Activated B cell treated with CpG ODN at 0.5 μM for 24 hours (primary cell): Measurements from ENCODE around the gene CHD2. TPM values are rescaled to one million over a fixed set of nuclear protein-coding genes. Genes with fewer than 3 reads are reported as not detected.

Experiments used
- ATAC-seq: fragments of 200-7000 bp; cut with Tn5 transposase; one replicate; pipeline ENCODE4 v1.10.0; 2021; ENCODE audit warnings: low read depth, mild to moderate bottlenecking, moderate library complexity
- CTCF ChIA-PET: fragments of 350-600 bp; sonication (Branson Sonifier 250); formaldehyde crosslinking; loops from one replicate; lab custom pipeline; 2021; ENCODE audit warnings: antibody characterized with exemption; lab: Charles Lee
- POLR2A ChIA-PET: fragments of 350-600 bp; sonication (Branson Sonifier 250); formaldehyde crosslinking; loops from one replicate; lab custom pipeline; 2021; ENCODE audit warnings: antibody characterized with exemption; lab: Charles Lee
- DNase-seq: peaks from one replicate; pipeline ENCODE4 v3.0.0; 2022
- H3K27ac Mint-ChIP-seq: one replicate; pipeline ENCODE4 v1.8.0; 2020; ENCODE audit warnings: mixed read lengths
- H3K27me3 Mint-ChIP-seq: one replicate; pipeline ENCODE4 v1.8.0; 2021; ENCODE audit warnings: mixed read lengths
- H3K36me3 Mint-ChIP-seq: one replicate; pipeline ENCODE4 v1.8.0; 2021; ENCODE audit warnings: low read depth, mixed read lengths
- H3K4me1 Mint-ChIP-seq: one replicate; pipeline ENCODE4 v1.8.0; 2021; ENCODE audit warnings: mixed read lengths
- H3K4me3 Mint-ChIP-seq: one replicate; pipeline ENCODE4 v1.8.0; 2020; ENCODE audit warnings: mild to moderate bottlenecking, mixed read lengths
- H3K9me3 Mint-ChIP-seq: one replicate; pipeline ENCODE4 v1.8.0; 2020; ENCODE audit warnings: mixed read lengths
- intact Hi-C: fragments of 100-400 bp; cut with micrococcal nuclease; formaldehyde crosslinking; loops from one replicate; pipeline ENCODE4 v1.15.1; 2024
- total RNA-seq: library from RNA; stranded (reverse); gene quantifications from 2 replicates; pipeline ENCODE4 v1.2.3, GENCODE V29; 2022
- TF ChIP-seq, protein P1 (sequence below): fragments of 200-600 bp; IDR thresholded peaks from one replicate; pipeline ENCODE4 v1.8.0; 2022; ENCODE audit warnings: antibody characterized with exemption, mild to moderate bottlenecking

The CHD2 gene
- total RNA-seq, 1 donor from 2014 or later = 298 TPM

DNA sequence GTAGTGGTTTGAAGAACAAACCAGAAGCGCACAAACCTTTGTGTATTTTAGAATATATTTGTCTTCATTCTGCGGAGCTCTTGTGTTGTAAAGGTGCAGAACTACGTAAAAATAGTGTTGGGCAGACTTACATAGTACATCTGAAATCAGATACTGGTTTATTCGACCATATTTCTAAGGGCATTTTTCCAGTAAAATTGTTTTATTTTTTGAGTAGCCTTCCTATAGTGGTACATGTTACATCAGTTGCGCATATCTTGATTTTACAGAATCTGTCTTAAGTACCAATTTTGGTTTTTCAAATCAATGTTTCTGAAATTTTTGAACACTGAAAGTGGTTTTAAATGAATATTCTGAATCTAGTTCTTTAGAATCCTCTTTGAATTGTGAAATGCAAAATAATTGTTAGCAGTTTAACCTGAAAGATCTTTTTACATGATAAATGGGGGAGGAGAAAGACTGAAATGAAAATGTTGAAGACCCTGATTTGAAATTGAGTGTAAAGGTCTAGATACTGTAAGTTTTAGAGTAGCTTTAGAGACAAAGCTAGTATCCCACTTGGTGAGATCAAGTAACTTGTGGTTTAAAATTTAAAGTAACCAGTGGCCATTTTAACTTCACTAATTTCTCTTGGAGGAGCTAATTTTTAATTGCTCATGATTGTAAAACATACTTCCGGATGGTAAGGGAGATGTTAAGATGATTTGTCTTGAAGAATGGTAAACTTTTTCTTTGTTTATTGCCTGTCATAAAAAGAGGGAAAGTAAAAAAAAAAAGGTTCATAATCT lies 15.5 kb upstream of the CHD2 start:
- Mint-ChIP-seq H3K27ac (peak overlapping the region; percentile 91), H3K36me3 (peaks cover 58% of the 10 kb centered on the region), H3K27me3 (no peaks in the 10 kb centered on the region), H3K9me3 (no peaks in the 10 kb centered on the region), H3K4me3 (peak overlapping the region; percentile 94), H3K4me1 (peaks cover 61% of the 10 kb centered on the region)
- TF ChIP-seq, protein P1, sequence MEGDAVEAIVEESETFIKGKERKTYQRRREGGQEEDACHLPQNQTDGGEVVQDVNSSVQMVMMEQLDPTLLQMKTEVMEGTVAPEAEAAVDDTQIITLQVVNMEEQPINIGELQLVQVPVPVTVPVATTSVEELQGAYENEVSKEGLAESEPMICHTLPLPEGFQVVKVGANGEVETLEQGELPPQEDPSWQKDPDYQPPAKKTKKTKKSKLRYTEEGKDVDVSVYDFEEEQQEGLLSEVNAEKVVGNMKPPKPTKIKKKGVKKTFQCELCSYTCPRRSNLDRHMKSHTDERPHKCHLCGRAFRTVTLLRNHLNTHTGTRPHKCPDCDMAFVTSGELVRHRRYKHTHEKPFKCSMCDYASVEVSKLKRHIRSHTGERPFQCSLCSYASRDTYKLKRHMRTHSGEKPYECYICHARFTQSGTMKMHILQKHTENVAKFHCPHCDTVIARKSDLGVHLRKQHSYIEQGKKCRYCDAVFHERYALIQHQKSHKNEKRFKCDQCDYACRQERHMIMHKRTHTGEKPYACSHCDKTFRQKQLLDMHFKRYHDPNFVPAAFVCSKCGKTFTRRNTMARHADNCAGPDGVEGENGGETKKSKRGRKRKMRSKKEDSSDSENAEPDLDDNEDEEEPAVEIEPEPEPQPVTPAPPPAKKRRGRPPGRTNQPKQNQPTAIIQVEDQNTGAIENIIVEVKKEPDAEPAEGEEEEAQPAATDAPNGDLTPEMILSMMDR = no peak
- ChIA-PET CTCF (interaction anchor here (0.7 to 1.8 kb wide), 4 partner anchors 15 to 87 kb away, joined by 3 to 10 read pairs (median 4); partner anchors contain the start of gene CHD2), POLR2A (interaction anchor here (0.6 to 11.3 kb wide), 16 partner anchors 10 to 87 kb away, joined by 3 to 599 read pairs (median 11); partner anchors contain the start of gene CHD2)
- no peak for ATAC-seq
- DNase-seq = no peak
- intact Hi-C loops = no loop called here

DNA sequence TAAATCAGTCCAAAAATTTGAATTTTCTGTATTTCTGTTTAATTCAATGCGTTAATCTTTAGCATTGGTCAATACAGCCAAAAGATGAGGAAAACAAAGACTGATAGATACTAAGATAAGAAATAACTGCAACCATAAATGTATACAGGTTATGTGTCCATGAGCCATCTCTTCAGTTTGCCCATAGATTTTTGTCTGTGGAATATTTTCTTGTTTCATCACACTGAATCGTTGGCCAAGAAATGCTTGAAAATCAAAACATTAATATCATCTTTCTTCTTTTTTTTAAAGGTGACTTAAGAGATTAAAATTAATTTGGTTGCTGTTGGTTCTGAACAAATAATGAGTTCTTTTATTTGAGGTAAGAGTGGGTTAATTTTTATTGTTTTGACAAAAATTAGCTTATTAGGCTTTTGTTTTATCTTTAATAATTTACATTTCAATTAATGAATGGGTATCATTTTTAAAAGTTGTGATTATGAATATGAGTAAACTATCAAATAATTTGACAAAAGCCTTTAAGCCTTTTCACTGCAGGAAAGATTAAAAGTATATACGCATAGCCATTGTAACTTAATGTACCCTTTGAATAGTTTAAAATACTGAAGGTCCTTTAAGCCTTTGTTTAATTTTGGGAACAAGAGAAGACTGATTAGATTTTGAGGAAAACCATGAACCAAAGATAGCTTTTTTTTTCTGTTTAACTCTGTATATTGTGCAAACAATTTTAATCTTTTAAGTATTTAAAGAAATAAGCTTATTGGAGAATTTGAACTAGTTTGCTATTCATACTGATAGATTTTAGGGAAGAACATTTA lies 14.7 kb upstream of the CHD2 start:
- H3K4me1 Mint-ChIP-seq = peaks cover 63% of the 10 kb centered on the region
- ATAC-seq (no peak), DNase-seq (no peak)
- H3K9me3 Mint-ChIP-seq = no peaks in the 10 kb centered on the region
- intact Hi-C loops = no loop called here
- peak overlapping the region; percentile 94 for H3K4me3 Mint-ChIP-seq
- CTCF ChIA-PET = interaction anchor here (0.7 to 1.8 kb wide), 4 partner anchors 15 to 88 kb away, joined by 3 to 10 read pairs (median 4); partner anchors contain the start of gene CHD2
- TF ChIP-seq, protein P1 = no peak
- no peaks in the 10 kb centered on the region for H3K27me3 Mint-ChIP-seq
- POLR2A ChIA-PET = interaction anchor here (0.6 to 11.3 kb wide), 14 partner anchors 10 to 80 kb away, joined by 3 to 599 read pairs (median 11); partner anchors contain the start of gene CHD2
- peaks cover 64% of the 10 kb centered on the region for H3K36me3 Mint-ChIP-seq
- H3K27ac Mint-ChIP-seq = peak overlapping the region; percentile 91

DNA sequence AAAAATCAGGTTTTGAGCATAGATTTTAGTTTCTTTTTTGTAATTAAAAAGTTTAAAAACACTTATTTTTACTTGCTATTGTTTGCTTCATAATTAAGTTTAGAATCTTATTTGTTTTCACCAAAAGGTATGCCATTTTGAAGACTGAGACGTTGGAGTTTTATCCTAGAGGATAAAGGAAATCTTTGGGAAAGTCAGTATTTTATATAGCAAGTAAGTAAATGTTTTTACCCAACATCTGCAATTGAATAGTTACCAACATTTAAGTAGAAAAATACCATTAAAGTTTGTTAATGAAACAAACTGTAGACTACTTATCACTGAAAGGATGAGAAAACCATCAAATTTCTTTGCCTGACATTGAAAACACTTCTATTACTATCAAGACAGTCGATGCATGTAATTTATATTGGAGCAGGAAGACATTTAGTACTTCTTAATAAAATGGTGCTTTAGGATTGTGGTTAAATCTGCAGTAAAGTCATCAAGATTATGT lies 14.0 kb upstream of the CHD2 start:
- peaks cover 66% of the 10 kb centered on the region for H3K4me1 Mint-ChIP-seq
- no peak overlapping the region for H3K4me3 Mint-ChIP-seq
- H3K27me3 Mint-ChIP-seq = no peaks in the 10 kb centered on the region
- peak overlapping the region; percentile 47 for H3K27ac Mint-ChIP-seq
- intact Hi-C loops = no loop called here
- no peak for ATAC-seq
- POLR2A ChIA-PET = interaction anchor here (0.5 to 11.3 kb wide), 9 partner anchors 9 to 75 kb away, joined by 3 to 599 read pairs (median 75); partner anchors contain the start of gene CHD2
- peaks cover 71% of the 10 kb centered on the region for H3K36me3 Mint-ChIP-seq
- CTCF ChIA-PET = interaction anchor here (1.8 kb wide), 1 partner anchor 77 kb away, joined by 10 read pairs; no protein-coding TSS in a partner anchor
- TF ChIP-seq, protein P1 = no peak
- DNase-seq = no peak
- H3K9me3 Mint-ChIP-seq = no peaks in the 10 kb centered on the region

DNA sequence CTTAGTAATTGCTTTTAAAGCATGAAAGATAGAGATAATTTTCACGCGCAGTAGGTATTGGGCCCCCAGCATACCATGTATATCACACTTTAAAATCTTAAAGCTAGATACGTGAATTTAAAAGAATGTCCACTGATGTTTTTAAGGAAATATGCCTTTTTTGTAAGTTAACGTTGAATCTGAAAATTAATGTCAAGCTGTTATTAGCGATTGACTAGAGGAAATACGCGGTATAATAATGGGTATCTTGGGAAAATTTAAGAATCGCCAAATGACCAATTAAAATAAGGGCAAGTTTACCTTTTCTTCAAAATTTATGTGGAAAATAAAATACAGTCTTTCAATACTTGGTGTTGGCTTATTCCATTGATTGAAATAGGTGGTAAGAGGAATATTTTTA lies 13.3 kb upstream of the CHD2 start:
- H3K9me3 Mint-ChIP-seq = no peaks in the 10 kb centered on the region
- DNase-seq = no peak
- intact Hi-C loops = no loop called here
- ATAC-seq = no peak
- CTCF ChIA-PET = no interaction called here
- TF ChIP-seq, protein P1 = no peak
- POLR2A ChIA-PET = interaction anchor here (0.5 to 11.3 kb wide), 5 partner anchors 8 to 76 kb away, joined by 3 to 599 read pairs (median 37); partner anchors contain the start of gene CHD2
- peak overlapping the region; percentile 47 for H3K27ac Mint-ChIP-seq
- peaks cover 77% of the 10 kb centered on the region for H3K36me3 Mint-ChIP-seq
- no peak overlapping the region for H3K4me3 Mint-ChIP-seq
- H3K27me3 Mint-ChIP-seq = no peaks in the 10 kb centered on the region
- H3K4me1 Mint-ChIP-seq = peaks cover 65% of the 10 kb centered on the region
